Measurements from ENCODE around the gene NTNG2. TPM values are rescaled to one million over a fixed set of nuclear protein-coding genes. Genes with fewer than 3 reads are reported as not detected.

NTNG2 gene
- total and polyA plus RNA-seq, 2 of the 13 experiments (the other 11 are each of a cell fraction or from before 2014, with no cell fraction given) = 0.02 to 0.36 TPM

- H3K79me2 ChIP-seq (ENCODE audit: insufficient read depth, low read length) = no peaks in the 10 kb centered on the region
- H3K9me3 ChIP-seq (ENCODE audit: low read length) = no peaks in the 10 kb centered on the region
- TF ChIP-seq DRAP1 (CRISPR knock-in tag; IDR thresholded peaks at IDR 0.05) (no peak), PPARG (CRISPR knock-in tag; conservative IDR thresholded peaks at IDR 0.05) (no peak), ZFP1 (CRISPR knock-in tag; IDR thresholded peaks at IDR 0.05) (no peak), ZNF883 (CRISPR knock-in tag; IDR thresholded peaks at IDR 0.05; ENCODE audit: not compliant biosample characterization) (no peak), RBAK (CRISPR knock-in tag; IDR thresholded peaks at IDR 0.05) (no peak), POLR2AphosphoS5 (IDR thresholded peaks at IDR 0.05; ENCODE audit: low read depth, low read length) (no peak), CEBPG (CRISPR knock-in tag; IDR thresholded peaks at IDR 0.05) (no peak), HMG20B (CRISPR knock-in tag; conservative IDR thresholded peaks at IDR 0.05) (no peak), ZNF552 (CRISPR knock-in tag; IDR thresholded peaks at IDR 0.05; ENCODE audit: borderline replicate concordance) (no peak), MAFF (IDR thresholded peaks at IDR 0.05; ENCODE audit: low read depth, low read length) (no peak), ZNF761 (CRISPR knock-in tag; conservative IDR thresholded peaks at IDR 0.05) (no peak), U2AF1 (optimal IDR thresholded peaks at IDR 0.05; ENCODE audit: low read depth, low read length) (no peak), KLF12 (CRISPR knock-in tag; IDR thresholded peaks at IDR 0.05; ENCODE audit: borderline replicate concordance) (no peak), GTF2F1 (IDR thresholded peaks at IDR 0.05; ENCODE audit: low read length) (no peak), RNF219 (CRISPR knock-in tag; IDR thresholded peaks at IDR 0.05) (no peak), BCL3 (CRISPR knock-in tag; IDR thresholded peaks at IDR 0.05) (no peak)
- in situ Hi-C loops (cut with HindIII; ENCODE audit: extremely low pct_ligation_motif_present, low pct_unique_long_range_greater_than_20kb) (no loop called here), intact Hi-C loops (cut with micrococcal nuclease; ENCODE audit: unreplicated experiment) (no loop called here)
- no peak overlapping the region for H3K4me3 ChIP-seq (replicated peaks in 1 of 3; ENCODE audit: insufficient read depth in 1 of 3, low read depth in 2 of 3, low read length in 3 of 3)
- FAIRE-seq = no peak
- CTCF ChIA-PET (ENCODE audit: low intra/inter-chr PET ratio, low total read pairs) = no interaction called here
- no TSS peak for BruUV-seq (replicated peaks)
- H3K4me1 ChIP-seq (ENCODE audit: insufficient read depth, low read length) = peaks cover 6% of the 10 kb centered on the region; the same call in 1 of the 2 replicates
- H3K27me3 ChIP-seq (ENCODE audit: control insufficient read depth in 1 of 2, insufficient read depth in 2 of 2, low read length in 2 of 2) = no peaks in the 10 kb centered on the region
- DNase-seq (ENCODE audit: low spot score) = no peak
- H3K4me2 ChIP-seq (ENCODE audit: low read depth, low read length) = no peak overlapping the region
- no peak for ATAC-seq
- H2AFZ ChIP-seq (ENCODE audit: low read length) = no peak overlapping the region
- no peak overlapping the region for H3K9ac ChIP-seq (ENCODE audit: insufficient read depth, low read depth, low read length)
- 96% methylated on average over 2 of the region's 2 CpGs for WGBS (ENCODE audit: low lambda C conversion rate)
- no peak overlapping the region for H3K27ac ChIP-seq (ENCODE audit: extremely low read length, insufficient read depth, low read length)
- H3K36me3 ChIP-seq (replicated peaks in 1 of 2; ENCODE audit: control insufficient read depth in 1 of 2, insufficient read depth in 2 of 2, low read length in 2 of 2) = peaks cover 18 to 64% of the 10 kb centered on the region in 2 experiments
- 0 out of 2 replicates have a peak, but pooled peaks cover 2% of the 10 kb centered on the region for H4K20me1 ChIP-seq (ENCODE audit: insufficient read depth, low read length)
- POLR2A ChIA-PET = no interaction called here
These were observed 113.0 kb downstream of the NTNG2 start for GRCh38 chr9:132274861-132275260.

All from HepG2 (cell line).